ENCODE results near the gene PHF24. TPM values are rescaled to one million over a fixed set of nuclear protein-coding genes. Genes with fewer than 3 reads are reported as not detected.

Gene PHF24
- total and polyA plus RNA-seq, 10 of the 15 experiments (the other 5 are each of a cell fraction or from before 2014, with no cell fraction given): 0.02 to 0.04 TPM; not detected in 8

DNA sequence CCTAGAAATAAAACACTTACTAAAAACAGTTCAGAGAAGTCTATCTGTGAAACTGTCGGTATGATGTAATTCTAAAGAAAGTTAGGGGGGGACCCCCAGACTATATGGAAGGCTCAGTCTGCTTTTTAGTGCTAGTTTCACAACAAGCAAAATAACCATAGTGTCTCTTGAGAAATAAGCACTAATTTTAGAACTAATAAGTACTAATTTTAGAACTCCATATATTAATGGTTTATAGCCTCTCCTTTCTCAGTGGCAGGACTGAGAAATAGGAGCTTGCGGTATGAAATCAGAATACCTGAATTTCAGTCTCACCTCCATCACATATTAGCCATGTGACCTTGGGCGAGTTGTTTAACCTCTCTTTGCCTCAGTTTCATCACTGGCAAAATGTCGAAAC, 1.4 kb upstream of the PHF24 start (continued):
- TF ChIP-seq, protein P1, sequence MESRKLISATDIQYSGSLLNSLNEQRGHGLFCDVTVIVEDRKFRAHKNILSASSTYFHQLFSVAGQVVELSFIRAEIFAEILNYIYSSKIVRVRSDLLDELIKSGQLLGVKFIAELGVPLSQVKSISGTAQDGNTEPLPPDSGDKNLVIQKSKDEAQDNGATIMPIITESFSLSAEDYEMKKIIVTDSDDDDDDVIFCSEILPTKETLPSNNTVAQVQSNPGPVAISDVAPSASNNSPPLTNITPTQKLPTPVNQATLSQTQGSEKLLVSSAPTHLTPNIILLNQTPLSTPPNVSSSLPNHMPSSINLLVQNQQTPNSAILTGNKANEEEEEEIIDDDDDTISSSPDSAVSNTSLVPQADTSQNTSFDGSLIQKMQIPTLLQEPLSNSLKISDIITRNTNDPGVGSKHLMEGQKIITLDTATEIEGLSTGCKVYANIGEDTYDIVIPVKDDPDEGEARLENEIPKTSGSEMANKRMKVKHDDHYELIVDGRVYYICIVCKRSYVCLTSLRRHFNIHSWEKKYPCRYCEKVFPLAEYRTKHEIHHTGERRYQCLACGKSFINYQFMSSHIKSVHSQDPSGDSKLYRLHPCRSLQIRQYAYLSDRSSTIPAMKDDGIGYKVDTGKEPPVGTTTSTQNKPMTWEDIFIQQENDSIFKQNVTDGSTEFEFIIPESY (IDR thresholded peaks at IDR 0.05): no peak
- TF ChIP-seq IKZF1 (conservative IDR thresholded peaks at IDR 0.05): 0 out of 2 replicates have a peak, but pooled peaks have one; percentile 39
- no peak for TF ChIP-seq STAT3 (IDR thresholded peaks at IDR 0.05; ENCODE audit: low read depth, low read length)
- peak; percentile 92 for TF ChIP-seq ATF7 (IDR thresholded peaks at IDR 0.05; ENCODE audit: low read depth)
- peak; percentile 94 for TF ChIP-seq MEF2A (IDR thresholded peaks at IDR 0.05; ENCODE audit: insufficient read depth, low read depth, low read length)
- TF ChIP-seq FOXM1 (IDR thresholded peaks at IDR 0.05; ENCODE audit: low read depth, low read length): peak; percentile 62; the same call in 1 of the 2 replicates
- TF ChIP-seq, protein P2, sequence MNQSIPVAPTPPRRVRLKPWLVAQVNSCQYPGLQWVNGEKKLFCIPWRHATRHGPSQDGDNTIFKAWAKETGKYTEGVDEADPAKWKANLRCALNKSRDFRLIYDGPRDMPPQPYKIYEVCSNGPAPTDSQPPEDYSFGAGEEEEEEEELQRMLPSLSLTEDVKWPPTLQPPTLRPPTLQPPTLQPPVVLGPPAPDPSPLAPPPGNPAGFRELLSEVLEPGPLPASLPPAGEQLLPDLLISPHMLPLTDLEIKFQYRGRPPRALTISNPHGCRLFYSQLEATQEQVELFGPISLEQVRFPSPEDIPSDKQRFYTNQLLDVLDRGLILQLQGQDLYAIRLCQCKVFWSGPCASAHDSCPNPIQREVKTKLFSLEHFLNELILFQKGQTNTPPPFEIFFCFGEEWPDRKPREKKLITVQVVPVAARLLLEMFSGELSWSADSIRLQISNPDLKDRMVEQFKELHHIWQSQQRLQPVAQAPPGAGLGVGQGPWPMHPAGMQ (IDR thresholded peaks at IDR 0.05; ENCODE audit: borderline replicate concordance): no peak
- TF ChIP-seq NFIC (IDR thresholded peaks at IDR 0.05; ENCODE audit: low read depth, low read length): peak; percentile 83
- TF ChIP-seq, protein P3, sequence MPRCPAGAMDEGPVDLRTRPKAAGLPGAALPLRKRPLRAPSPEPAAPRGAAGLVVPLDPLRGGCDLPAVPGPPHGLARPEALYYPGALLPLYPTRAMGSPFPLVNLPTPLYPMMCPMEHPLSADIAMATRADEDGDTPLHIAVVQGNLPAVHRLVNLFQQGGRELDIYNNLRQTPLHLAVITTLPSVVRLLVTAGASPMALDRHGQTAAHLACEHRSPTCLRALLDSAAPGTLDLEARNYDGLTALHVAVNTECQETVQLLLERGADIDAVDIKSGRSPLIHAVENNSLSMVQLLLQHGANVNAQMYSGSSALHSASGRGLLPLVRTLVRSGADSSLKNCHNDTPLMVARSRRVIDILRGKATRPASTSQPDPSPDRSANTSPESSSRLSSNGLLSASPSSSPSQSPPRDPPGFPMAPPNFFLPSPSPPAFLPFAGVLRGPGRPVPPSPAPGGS (IDR thresholded peaks at IDR 0.05; ENCODE audit: borderline replicate concordance, insufficient read depth, low read depth, low read length, poor library complexity, severe bottlenecking): peak; percentile 52
- peak; percentile 80 for TF ChIP-seq JUNB (IDR thresholded peaks at IDR 0.05)
